Fibroblast of pulmonary artery (primary cell): ENCODE data around the gene NCAM2.
A peak's percentile ranks its signal among the peaks of the same experiment; 100 is the strongest.

Experiments used
- DNase-seq: peaks from one replicate; pipeline ENCODE4 v3.0.0-alpha.2; 2010; ENCODE audit warnings: low read depth
- H3K4me3 ChIP-seq: replicated peaks from 2 replicates; pipeline ENCODE4 v1.5.1; 2011; ENCODE audit warnings: low read depth, mild to moderate bottlenecking, control low read depth, low read length, moderate library complexity
- TF ChIP-seq, protein P1 (sequence below): IDR thresholded peaks from 2 replicates; pipeline ENCODE4 v1.5.1; 2011; ENCODE audit warnings: mild to moderate bottlenecking, control low read depth, low read length, inconsistent platforms; ENCODE audit errors: missing control alignments

Gene NCAM2

DNA sequence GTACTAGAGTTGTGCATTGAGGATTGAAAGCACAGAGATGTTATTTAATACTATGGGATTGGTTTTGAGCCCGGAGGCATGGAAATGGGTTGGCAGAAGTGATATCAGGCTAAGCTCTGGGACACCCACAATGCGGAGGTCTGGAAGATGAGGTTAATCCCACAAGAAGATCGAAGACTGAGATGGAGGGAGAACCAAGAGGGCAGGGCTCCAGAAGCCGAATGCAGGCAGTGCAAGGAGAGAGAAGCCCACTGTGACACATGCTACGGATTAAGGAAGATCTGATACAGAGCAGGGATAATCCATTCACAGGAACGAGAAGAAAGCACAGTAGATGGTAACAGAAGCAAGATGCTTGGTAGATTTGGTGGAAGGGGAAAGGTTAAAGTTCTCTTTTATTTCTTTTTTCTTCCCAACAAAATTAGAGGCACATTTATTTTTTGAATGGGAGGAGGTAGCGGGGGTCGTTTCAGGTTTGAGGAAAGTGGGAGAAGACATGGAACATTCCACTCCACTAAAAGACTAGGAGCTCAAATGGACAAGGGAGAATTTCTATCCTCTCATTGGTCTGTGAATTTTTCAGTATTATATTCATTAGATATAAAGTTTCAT is 113.2 kb downstream of the NCAM2 start:
- TF ChIP-seq, protein P1, sequence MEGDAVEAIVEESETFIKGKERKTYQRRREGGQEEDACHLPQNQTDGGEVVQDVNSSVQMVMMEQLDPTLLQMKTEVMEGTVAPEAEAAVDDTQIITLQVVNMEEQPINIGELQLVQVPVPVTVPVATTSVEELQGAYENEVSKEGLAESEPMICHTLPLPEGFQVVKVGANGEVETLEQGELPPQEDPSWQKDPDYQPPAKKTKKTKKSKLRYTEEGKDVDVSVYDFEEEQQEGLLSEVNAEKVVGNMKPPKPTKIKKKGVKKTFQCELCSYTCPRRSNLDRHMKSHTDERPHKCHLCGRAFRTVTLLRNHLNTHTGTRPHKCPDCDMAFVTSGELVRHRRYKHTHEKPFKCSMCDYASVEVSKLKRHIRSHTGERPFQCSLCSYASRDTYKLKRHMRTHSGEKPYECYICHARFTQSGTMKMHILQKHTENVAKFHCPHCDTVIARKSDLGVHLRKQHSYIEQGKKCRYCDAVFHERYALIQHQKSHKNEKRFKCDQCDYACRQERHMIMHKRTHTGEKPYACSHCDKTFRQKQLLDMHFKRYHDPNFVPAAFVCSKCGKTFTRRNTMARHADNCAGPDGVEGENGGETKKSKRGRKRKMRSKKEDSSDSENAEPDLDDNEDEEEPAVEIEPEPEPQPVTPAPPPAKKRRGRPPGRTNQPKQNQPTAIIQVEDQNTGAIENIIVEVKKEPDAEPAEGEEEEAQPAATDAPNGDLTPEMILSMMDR: no peak
- H3K4me3 ChIP-seq: no peak overlapping the region

DNA sequence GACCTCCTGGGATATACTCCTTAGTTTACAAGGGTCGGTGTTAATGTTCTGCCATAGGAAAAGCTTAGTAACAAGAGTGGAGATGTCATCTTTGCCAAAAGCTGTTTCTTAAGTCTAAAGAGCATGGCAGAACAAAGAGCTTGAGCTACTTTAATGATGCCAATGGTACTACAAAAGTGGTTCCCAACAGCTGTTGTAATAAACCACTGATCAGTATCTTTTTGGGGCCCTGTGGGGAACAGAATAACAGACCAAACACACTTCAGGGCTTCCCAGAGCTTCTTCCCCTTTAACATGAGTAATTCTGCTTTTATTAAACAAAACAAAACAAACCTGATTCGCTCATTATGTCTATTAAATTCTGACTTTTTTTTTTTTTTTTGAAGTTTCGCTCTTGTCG is 116.3 kb downstream of the NCAM2 start:
- H3K4me3 ChIP-seq: no peak overlapping the region
- TF ChIP-seq, protein P1: no peak
- no peak for DNase-seq

More for the DNA sequence above, 113.2 kb downstream of the NCAM2 start:
- DNase-seq: no peak

DNA sequence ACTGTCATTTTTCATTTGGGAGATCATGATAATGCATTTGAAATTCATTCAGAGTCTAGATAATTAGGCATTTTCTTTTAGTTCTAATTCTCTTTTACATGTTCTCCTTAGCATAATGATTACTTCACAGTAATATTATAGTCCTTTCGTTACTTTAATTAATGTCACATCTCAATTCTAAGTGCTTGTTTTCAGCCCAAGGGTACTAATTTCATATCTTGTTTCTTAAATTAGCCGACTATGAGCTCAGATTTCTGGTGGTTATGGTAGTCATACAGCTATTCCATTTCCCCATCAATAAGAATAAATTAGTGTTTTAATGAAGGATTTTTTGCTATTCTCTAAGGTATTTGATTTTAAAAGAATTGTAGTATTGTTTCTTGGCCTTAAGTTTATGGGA is 120.9 kb downstream of the NCAM2 start:
- no peak for DNase-seq
- TF ChIP-seq, protein P1: no peak
- H3K4me3 ChIP-seq: no peak overlapping the region

DNA sequence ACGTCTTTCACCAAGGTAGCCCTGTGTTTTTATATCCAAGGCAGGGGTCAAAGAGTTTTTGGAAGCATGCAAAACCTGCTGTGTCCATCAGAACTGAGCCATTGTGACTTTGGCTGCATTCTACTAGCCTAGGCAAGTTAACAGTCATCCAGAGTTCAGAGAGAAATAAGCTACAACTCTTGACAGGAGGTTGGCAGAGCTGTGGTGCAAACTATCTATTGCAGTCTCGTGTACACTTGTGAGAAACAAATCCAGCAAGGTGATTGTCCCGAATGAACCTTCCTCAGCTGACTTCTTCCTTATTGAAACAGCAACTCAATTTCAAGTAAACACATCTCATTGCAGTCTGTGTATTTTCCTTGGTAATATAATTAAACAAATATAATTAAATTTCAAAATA is 124.5 kb downstream of the NCAM2 start:
- H3K4me3 ChIP-seq: no peak overlapping the region
- DNase-seq: no peak
- TF ChIP-seq, protein P1: no peak

DNA sequence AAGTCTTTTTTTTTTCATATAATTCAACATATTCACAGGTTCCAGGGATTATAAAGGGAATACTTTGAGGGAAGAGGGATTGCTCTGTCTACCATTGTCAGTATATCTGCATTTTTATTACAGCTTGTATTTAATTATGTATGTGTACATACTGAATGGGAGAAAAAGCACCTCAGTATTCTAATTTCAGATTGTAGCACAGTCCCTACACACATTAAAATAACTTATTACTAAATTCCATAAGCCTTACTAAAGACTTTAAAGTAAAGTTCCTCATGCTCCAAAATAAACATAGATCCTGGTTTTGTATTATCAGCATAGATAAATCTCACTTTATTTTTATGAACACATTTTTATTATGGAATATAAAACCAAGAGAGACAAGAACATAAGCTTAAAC is 134.2 kb downstream of the NCAM2 start:
- H3K4me3 ChIP-seq: no peak overlapping the region
- no peak for DNase-seq
- TF ChIP-seq, protein P1: no peak

DNA sequence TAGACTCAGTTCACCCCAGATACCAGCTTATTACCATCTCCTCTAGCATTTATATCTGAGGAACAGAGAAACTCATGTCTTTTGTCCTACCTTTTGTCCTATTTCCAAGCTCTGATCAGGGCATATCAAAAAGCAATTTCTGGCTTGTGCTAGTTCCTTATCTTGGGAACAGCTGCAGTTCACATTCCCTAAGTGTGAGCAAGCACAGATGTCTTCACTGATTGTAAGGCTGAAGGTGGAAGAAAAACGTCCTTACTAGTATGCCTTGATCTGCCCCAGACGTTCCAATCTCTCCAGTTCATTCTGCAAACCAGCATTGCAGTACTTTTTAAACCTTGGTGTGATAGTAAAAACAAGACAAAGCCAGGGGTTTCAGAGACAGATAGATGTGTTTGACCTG is 139.8 kb downstream of the NCAM2 start:
- TF ChIP-seq, protein P1: no peak
- no peak overlapping the region for H3K4me3 ChIP-seq
- DNase-seq: peak; percentile 53
